Measurements from ENCODE around the gene FANCC. TPM values are rescaled to one million over a fixed set of nuclear protein-coding genes. Genes with fewer than 3 reads are reported as not detected.

The FANCC gene
- total RNA-seq, 1 donor from 2014 or later = 29.2 TPM

DNA sequence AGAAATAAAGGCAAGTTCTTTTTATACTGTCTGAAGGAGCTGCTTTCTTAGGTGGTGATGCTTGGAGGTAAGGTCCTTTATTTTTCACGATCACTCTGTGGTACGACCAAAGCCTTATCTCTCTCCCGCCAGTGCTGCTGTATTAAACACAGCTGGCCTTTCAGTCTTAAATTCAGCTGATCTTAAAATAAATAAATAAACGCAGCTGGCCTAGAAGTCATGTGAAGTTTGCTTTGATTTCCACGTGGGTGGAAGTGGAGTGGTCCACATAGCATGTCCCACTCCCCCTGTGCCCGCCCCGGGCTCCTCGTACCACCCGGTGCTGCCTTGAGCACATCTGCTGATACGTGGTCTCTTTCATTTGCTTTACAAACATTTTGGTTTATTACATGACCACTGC is 260.4 kb downstream of the FANCC start:
- ATAC-seq (no peak), DNase-seq (ENCODE audit: low spot score) (no peak)

- peak; percentile 31 for ATAC-seq
These were observed 261.5 kb downstream of the FANCC start for GRCh38 chr9:95055851-95056551.

GRCh38 chr9:95055334-95055850 is 262.1 kb downstream of the FANCC start:
- ATAC-seq = no peak
- DNase-seq (ENCODE audit: low spot score) = no peak

More at GRCh38 chr9:95055851-95056551, 261.5 kb downstream of the FANCC start:
- DNase-seq (ENCODE audit: low spot score) = no peak

GRCh38 chr9:95053611-95054570 is 263.6 kb downstream of the FANCC start:
- ATAC-seq (no peak), DNase-seq (ENCODE audit: low spot score) (no peak)

DNA sequence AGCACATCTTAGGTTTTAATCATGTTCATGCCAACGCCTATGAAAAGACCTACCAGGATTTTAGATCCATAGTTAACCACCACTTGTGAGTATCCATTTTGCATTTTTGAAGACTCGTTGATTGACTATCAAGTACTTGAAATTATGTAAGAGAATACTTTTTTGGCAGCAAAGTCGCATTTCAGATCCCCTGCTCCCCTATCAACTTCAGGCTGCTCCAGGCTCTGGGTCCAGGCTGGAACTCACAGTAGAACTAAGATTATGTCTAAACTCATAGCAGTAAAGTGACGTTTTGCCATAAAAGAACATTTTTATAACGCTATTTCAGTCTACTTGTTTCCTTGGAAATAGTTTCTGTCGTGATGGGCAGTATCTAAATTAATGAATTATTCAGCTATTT is 267.7 kb downstream of the FANCC start:
- no peak for ATAC-seq
- no peak for DNase-seq (ENCODE audit: low spot score)

Other genes with a start within 250 kb of the FANCC start
- 7.0 TPM for gene PTCH1, start 199.3 kb upstream of the FANCC start, total RNA-seq

All from left lobe of liver (tissue), 2 donors.